Endodermal cell (in vitro differentiated cells): Measurements from ENCODE around the gene LYPLA2. TPM values are rescaled to one million over a fixed set of nuclear protein-coding genes. Genes with fewer than 3 reads are reported as not detected.

Source experiments
- DNase-seq: peaks from one replicate; pipeline ENCODE4 v3.0.0-alpha.2; 2017
- H3K27ac ChIP-seq: 2 replicates; pipeline ENCODE4 v1.5.1; 2013; ENCODE audit warnings: mild to moderate bottlenecking, low read depth, low read length, moderate library complexity
- H3K27me3 ChIP-seq: 2 replicates; pipeline ENCODE4 v1.6.1; 2013; ENCODE audit warnings: mild to moderate bottlenecking, low read length, moderate library complexity; ENCODE audit not compliant: insufficient read depth, control insufficient read depth, poor library complexity, severe bottlenecking
- H3K36me3 ChIP-seq: 2 replicates; pipeline ENCODE4 v1.7.0; 2013; ENCODE audit warnings: mild to moderate bottlenecking, low read length, moderate library complexity; ENCODE audit not compliant: control insufficient read depth, insufficient read depth
- H3K4me1 ChIP-seq: one replicate; pipeline ENCODE4 v1.7.0; 2013; ENCODE audit warnings: low read length; ENCODE audit not compliant: control insufficient read depth, insufficient read depth
- H3K4me3 ChIP-seq: 2 replicates; pipeline ENCODE4 v1.5.1; 2013; ENCODE audit warnings: mild to moderate bottlenecking, low read length, moderate library complexity
- H3K9ac ChIP-seq: 2 replicates; pipeline ENCODE4 v1.6.1; 2013; ENCODE audit warnings: mild to moderate bottlenecking, low read length, moderate library complexity; ENCODE audit not compliant: poor library complexity, severe bottlenecking; ENCODE audit errors: extremely low read depth
- H3K9me3 ChIP-seq: 2 replicates; pipeline ENCODE4 v1.6.1; 2013; ENCODE audit warnings: mild to moderate bottlenecking, low read length, moderate library complexity; ENCODE audit not compliant: control insufficient read depth
- H3K27ac Mint-ChIP-seq: 2 replicates; pipeline ENCODE4 v1.8.0; 2020; ENCODE audit warnings: mixed read lengths
- H3K27me3 Mint-ChIP-seq: 2 replicates; pipeline ENCODE4 v1.8.0; 2021; ENCODE audit warnings: mild to moderate bottlenecking, mixed read lengths; ENCODE audit not compliant: insufficient read depth
- H3K36me3 Mint-ChIP-seq: 2 replicates; pipeline ENCODE4 v1.8.0; 2020; ENCODE audit warnings: low read depth, mixed read lengths
- H3K4me1 Mint-ChIP-seq: 2 replicates; pipeline ENCODE4 v1.8.0; 2020; ENCODE audit warnings: mixed read lengths
- H3K4me3 Mint-ChIP-seq: 2 replicates; pipeline ENCODE4 v1.8.0; 2020; ENCODE audit warnings: mild to moderate bottlenecking, moderate library complexity, mixed read lengths
- H3K9me3 Mint-ChIP-seq: 2 replicates; pipeline ENCODE4 v1.8.0; 2020; ENCODE audit warnings: mild to moderate bottlenecking, mixed read lengths
- WGBS, 2 experiments: methylation state at CpG; one replicate each; pipeline versions ENCODE4 v1.1.5 to v1.1.7; 2013; ENCODE audit warnings: missing lambda C conversion rate in 2 of 2, mixed read lengths in 1 of 2; ENCODE audit not compliant: insufficient coverage in 1 of 2, insufficient read length in 1 of 2; 5-methylcytosine and 5-hydroxymethylcytosine counted together
- total RNA-seq, 2 donors: library from RNA; stranded (reverse); fragmentation: NEBNext Ultra II Directional in 1 of 2; extraction: Animal tissue kit (Norgen Biotek cat#: 25700) in 1 of 2; gene quantifications; 2 replicates in 1 of 2; 3 replicates in 1 of 2; pipeline ENCODE4 v1.2.1, GENCODE V29; 2021
- TF ChIP-seq, protein P1 (sequence below): fragments of 200-600 bp; sonication (generic); conservative IDR thresholded peaks from 2 replicates; pipeline ENCODE4 v1.5.0; 2021; ENCODE audit warnings: antibody characterized with exemption, mild to moderate bottlenecking

LYPLA2 gene
- total RNA-seq, 2 donors from 2014 or later = 103 to 107 TPM

- peaks cover 7% of the 10 kb centered on the region for H3K4me1 Mint-ChIP-seq
- 7% methylated on average over 18 of the region's 21 CpGs; no CpG with 5 or more reads in 1 of the 2 experiments for WGBS, 2 experiments
- H3K4me1 ChIP-seq = no peaks in the 10 kb centered on the region
- peaks cover 40% of the 10 kb centered on the region for H3K27me3 ChIP-seq
- TF ChIP-seq, protein P1, sequence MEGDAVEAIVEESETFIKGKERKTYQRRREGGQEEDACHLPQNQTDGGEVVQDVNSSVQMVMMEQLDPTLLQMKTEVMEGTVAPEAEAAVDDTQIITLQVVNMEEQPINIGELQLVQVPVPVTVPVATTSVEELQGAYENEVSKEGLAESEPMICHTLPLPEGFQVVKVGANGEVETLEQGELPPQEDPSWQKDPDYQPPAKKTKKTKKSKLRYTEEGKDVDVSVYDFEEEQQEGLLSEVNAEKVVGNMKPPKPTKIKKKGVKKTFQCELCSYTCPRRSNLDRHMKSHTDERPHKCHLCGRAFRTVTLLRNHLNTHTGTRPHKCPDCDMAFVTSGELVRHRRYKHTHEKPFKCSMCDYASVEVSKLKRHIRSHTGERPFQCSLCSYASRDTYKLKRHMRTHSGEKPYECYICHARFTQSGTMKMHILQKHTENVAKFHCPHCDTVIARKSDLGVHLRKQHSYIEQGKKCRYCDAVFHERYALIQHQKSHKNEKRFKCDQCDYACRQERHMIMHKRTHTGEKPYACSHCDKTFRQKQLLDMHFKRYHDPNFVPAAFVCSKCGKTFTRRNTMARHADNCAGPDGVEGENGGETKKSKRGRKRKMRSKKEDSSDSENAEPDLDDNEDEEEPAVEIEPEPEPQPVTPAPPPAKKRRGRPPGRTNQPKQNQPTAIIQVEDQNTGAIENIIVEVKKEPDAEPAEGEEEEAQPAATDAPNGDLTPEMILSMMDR = peak; percentile 15
- no peak overlapping the region for H3K27ac Mint-ChIP-seq
- H3K27ac ChIP-seq = no peak overlapping the region
- H3K9me3 ChIP-seq = no peaks in the 10 kb centered on the region
- no peaks in the 10 kb centered on the region for H3K9me3 Mint-ChIP-seq
- H3K4me3 ChIP-seq = peak overlapping the region; percentile 67
- H3K9ac ChIP-seq = no peak overlapping the region
- peaks cover 33% of the 10 kb centered on the region for H3K27me3 Mint-ChIP-seq
- no peaks in the 10 kb centered on the region for H3K36me3 ChIP-seq
- peak; percentile 83 for DNase-seq
- no peaks in the 10 kb centered on the region for H3K36me3 Mint-ChIP-seq
- peak overlapping the region; percentile 54 for H3K4me3 Mint-ChIP-seq
Measured at GRCh38 chr1:23838401-23838866, 47.5 kb downstream of the LYPLA2 start.

- TF ChIP-seq, protein P1 = no peak
- peaks cover 18% of the 10 kb centered on the region for H3K27me3 Mint-ChIP-seq
- no peak overlapping the region for H3K4me3 Mint-ChIP-seq
- Histone ChIP-seq H3K36me3 (peaks cover 7% of the 10 kb centered on the region), H3K4me3 (no peak overlapping the region), H3K27ac (no peak overlapping the region), H3K9me3 (peaks cover 8% of the 10 kb centered on the region), H3K27me3 (peaks cover 19% of the 10 kb centered on the region), H3K4me1 (no peaks in the 10 kb centered on the region), H3K9ac (no peak overlapping the region)
- H3K36me3 Mint-ChIP-seq = peaks cover 26% of the 10 kb centered on the region
- DNase-seq = no peak
- peaks cover 19% of the 10 kb centered on the region for H3K9me3 Mint-ChIP-seq
- 87 to 92% methylated on average over 3 to 4 of the region's 5 CpGs for WGBS, 2 experiments
- no peaks in the 10 kb centered on the region for H3K4me1 Mint-ChIP-seq
- no peak overlapping the region for H3K27ac Mint-ChIP-seq
Measured at GRCh38 chr1:23843644-23844043, 52.7 kb downstream of the LYPLA2 start.

Other genes with a start within 250 kb of the LYPLA2 start
- 100 to 1,000 TPM; 281 to 338 TPM for gene ID3, start 231.6 kb upstream of the LYPLA2 start, total RNA-seq
- 1,000 to 10,000 TPM; 1,338 to 1,473 TPM for gene RPL11, start 99.3 kb upstream of the LYPLA2 start, total RNA-seq
- 10 to 100 TPM; 33.3 to 42.4 TPM for gene ELOA, start 47.7 kb upstream of the LYPLA2 start, total RNA-seq
- gene PITHD1, start 12.7 kb upstream of the LYPLA2 start, total RNA-seq = 10 to 100 TPM; 62.5 to 71.3 TPM
- 10 to 100 TPM; 60.4 to 66.0 TPM for gene GALE, start 9.6 kb downstream of the LYPLA2 start, total RNA-seq
- gene HMGCL, start 34.3 kb downstream of the LYPLA2 start, total RNA-seq = 10 to 100 TPM; 24.0 to 41.7 TPM
- gene FUCA1, start 77.1 kb downstream of the LYPLA2 start, total RNA-seq = 10 to 100 TPM in 1 of 2 donors, 1 to 10 TPM in 1; 9.7 to 14.0 TPM
- gene CNR2, start 122.2 kb downstream of the LYPLA2 start, total RNA-seq = not detected
- 100 to 1,000 TPM; 107 to 108 TPM for gene PNRC2, start 168.7 kb downstream of the LYPLA2 start, total RNA-seq
- gene SRSF10, start 189.2 kb downstream of the LYPLA2 start, total RNA-seq = 100 to 1,000 TPM; 162 to 170 TPM